Astrocyte of the spinal cord (primary cell): ENCODE data around the gene SEPTIN1.

Experiments used
- DNase-seq: peaks from one replicate; pipeline ENCODE4 v3.0.0; 2011; ENCODE audit warnings: low read depth, low spot score
- H3K4me3 ChIP-seq: 2 replicates; pipeline ENCODE4 v1.5.1; 2011; ENCODE audit warnings: low read depth, mild to moderate bottlenecking, low read length, moderate library complexity
- in situ Hi-C: cut with HindIII; loops from 2 replicates; pipeline ENCODE4 v1.10.0; 2017; ENCODE audit warnings: low sequenced_read_pairs
- TF ChIP-seq, protein P1 (sequence below): IDR thresholded peaks from 2 replicates; pipeline ENCODE4 v1.5.1; 2012; ENCODE audit warnings: low read depth, mild to moderate bottlenecking, low read length, inconsistent platforms

The SEPTIN1 gene

DNA sequence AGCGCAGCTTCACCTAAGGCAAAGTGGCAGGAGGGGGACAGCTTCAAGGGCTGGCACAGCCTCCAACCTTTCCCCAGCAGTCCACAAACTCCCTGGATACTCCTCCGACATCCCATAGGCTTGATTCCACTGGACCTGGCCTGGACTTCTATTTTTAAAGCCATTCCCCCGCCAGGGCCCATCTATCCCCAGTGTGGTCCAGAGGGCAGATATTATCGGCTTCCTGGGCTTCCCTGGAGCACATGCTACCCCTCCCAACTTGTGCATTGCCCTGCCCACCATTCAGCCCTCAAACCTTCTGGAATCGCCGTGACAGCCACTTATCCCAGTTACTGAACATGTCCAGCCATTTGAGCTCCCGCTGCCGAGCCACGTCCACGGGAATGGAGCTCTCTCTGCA, 17.2 kb downstream of the SEPTIN1 start:
- no peak for DNase-seq
- in situ Hi-C loops = no loop called here
- TF ChIP-seq, protein P1, sequence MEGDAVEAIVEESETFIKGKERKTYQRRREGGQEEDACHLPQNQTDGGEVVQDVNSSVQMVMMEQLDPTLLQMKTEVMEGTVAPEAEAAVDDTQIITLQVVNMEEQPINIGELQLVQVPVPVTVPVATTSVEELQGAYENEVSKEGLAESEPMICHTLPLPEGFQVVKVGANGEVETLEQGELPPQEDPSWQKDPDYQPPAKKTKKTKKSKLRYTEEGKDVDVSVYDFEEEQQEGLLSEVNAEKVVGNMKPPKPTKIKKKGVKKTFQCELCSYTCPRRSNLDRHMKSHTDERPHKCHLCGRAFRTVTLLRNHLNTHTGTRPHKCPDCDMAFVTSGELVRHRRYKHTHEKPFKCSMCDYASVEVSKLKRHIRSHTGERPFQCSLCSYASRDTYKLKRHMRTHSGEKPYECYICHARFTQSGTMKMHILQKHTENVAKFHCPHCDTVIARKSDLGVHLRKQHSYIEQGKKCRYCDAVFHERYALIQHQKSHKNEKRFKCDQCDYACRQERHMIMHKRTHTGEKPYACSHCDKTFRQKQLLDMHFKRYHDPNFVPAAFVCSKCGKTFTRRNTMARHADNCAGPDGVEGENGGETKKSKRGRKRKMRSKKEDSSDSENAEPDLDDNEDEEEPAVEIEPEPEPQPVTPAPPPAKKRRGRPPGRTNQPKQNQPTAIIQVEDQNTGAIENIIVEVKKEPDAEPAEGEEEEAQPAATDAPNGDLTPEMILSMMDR = no peak
- H3K4me3 ChIP-seq = no peak overlapping the region

DNA sequence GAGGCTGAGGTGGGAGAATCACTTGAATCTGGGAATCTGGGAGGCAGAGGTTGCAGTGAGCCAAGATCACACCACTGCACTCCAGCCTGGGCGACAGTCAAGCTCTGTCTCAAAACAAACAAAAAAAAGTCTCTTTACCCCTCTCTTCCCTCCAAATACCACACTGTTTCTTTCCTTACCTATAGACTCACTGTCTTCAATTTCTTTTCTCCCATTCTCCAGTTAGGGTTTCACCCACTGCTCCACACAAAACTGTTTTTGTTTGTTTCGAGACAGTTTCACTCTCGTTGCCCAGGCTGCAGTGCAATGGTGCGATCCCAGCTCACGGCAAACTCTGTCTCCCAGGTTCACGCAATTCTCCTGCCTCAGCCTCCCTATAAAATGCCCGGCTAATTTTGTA, 21.2 kb downstream of the SEPTIN1 start:
- H3K4me3 ChIP-seq = no peak overlapping the region
- DNase-seq = no peak
- TF ChIP-seq, protein P1 = no peak
- in situ Hi-C loops = no loop called here

- TF ChIP-seq, protein P1 = no peak
- in situ Hi-C loops = no loop called here
- no peak for DNase-seq
- no peak overlapping the region for H3K4me3 ChIP-seq
These were observed 22.5 kb downstream of the SEPTIN1 start for GRCh38 chr16:30359871-30360170.

GRCh38 chr16:30358990-30359870, 23.1 kb downstream of the SEPTIN1 start:
- H3K4me3 ChIP-seq = no peak overlapping the region
- in situ Hi-C loops = no loop called here
- DNase-seq = no peak
- TF ChIP-seq, protein P1 = no peak

- TF ChIP-seq, protein P1 = no peak
- no peak overlapping the region for H3K4me3 ChIP-seq
- DNase-seq = no peak
- in situ Hi-C loops = no loop called here
These were observed 23.8 kb downstream of the SEPTIN1 start for GRCh38 chr16:30358577-30358936.

- TF ChIP-seq, protein P1 = no peak
- in situ Hi-C loops = no loop called here
- no peak for DNase-seq
- H3K4me3 ChIP-seq = no peak overlapping the region
These were observed 24.4 kb downstream of the SEPTIN1 start for GRCh38 chr16:30357715-30358576.
